ENCODE results near the gene BTBD9.

The BTBD9 gene

GRCh38 chr6:38599261-38599660 lies 40.5 kb downstream of the BTBD9 start:
- no peak for DNase-seq (ENCODE audit: low read depth in 2 of 2)

DNA sequence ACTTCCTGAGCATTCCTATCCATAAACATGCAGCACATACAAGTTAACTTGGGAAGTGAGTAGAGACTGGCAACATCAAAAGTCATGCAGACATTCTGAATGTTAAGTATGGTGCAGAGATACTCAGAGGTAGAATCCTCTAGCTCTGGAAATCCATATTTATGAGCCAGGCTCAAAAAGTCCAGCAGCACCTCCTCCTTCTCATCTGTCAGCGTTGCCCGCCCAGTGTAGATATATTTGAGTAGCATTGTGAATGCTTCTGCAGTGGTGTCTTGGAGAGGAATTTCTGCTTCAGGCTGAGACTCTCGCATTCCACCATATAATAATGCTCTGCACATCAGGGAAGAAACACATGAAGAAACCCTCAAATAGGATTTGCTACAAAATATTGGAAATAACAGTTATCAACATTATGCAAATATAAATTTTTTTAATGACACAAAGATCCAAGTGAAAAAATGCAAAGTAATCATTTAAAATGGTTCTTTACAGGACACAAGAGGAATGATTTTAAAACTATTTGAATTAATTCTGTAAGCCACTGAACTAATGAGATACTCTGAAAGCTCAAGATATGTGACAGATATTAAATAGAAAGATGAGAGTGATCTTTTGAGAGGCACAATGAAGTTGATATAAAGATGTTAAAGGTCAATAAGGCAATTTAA lies 45.6 kb downstream of the BTBD9 start:
- DNase-seq (ENCODE audit: low read depth in 2 of 2), result no peak

DNA sequence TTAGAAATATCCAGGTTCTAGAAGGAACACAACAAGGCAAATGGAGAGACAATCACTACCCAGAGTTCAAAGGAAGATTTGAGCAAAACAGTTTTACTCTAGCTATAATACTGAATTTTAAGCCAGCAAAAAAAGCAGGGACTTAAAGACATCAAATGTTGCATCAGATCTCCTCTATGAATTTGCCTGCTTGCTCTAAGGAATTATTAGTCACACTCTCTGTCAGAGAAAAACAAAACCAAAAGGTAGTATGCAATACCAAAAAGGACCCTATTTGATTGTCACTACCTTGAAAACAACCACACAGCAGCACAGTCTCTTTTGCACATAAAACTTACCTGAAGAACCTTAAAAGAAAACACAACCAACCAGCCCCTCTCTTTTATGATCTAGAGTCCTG lies 46.3 kb downstream of the BTBD9 start:
- DNase-seq (ENCODE audit: low read depth in 2 of 2), result no peak

- no peak for DNase-seq (ENCODE audit: low read depth in 2 of 2)
Measured at GRCh38 chr6:38591439-38591838, 48.3 kb downstream of the BTBD9 start.

DNA sequence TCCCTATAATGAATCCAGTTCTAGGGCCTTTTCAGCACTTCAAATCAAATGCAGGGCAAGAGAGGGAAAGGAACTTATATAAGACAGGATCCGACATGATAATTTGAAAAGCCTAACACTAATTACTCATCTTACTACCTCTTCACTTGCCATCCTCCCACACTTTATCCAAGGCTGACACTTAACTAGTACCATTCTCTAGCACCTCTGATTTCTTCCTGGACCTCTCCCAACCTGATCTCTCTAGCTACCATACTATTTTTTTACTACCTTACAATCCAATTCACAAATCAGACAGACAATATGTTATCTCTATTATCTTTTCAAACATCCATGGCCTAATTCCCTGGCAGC lies 50.4 kb downstream of the BTBD9 start:
- no peak for DNase-seq (ENCODE audit: low read depth in 2 of 2)

GRCh38 chr6:38588631-38589366 lies 50.9 kb downstream of the BTBD9 start:
- DNase-seq (ENCODE audit: low read depth in 2 of 2), result no peak

GRCh38 chr6:38587766-38588362 lies 51.9 kb downstream of the BTBD9 start:
- DNase-seq (ENCODE audit: low read depth in 2 of 2), result no peak

DNA sequence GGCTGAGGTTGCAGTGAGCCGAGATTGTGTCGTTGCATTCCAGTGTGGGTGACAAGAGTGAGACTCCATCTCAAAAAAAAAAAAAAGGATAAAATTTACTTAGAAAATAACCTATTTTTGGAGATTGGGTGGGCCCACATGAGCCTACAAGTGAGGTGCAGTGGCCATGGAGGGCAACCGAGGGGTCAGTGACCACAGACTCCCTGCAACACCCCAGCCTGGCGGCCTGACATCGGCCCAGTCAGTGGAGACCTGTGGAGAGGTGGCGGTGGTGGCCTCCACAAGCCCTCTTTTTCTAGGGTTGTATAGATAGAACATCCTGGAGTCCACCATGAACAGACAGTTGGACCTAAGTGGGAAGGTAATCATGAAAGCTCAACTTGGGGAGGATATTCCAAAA lies 52.7 kb downstream of the BTBD9 start:
- no peak for DNase-seq (ENCODE audit: low read depth in 2 of 2)

DNA sequence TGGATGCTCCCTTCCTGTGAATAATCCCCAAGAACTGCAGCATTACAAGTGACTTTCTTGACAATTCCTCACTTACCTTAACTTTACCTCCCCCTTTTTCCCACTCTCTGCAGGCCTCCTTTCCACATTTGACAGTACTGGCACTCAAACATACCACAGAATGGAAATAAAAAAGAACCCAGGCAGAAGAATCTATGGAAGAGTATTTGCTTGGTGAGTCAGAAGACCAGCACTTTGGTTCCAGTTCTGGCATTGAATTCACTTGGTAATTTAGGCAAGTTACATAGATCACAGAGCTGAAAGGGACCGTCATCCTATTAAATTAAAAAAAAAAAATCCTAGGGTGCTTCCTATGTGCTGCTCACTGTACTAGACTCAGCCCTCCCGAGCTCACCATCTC lies 55.0 kb downstream of the BTBD9 start:
- DNase-seq (ENCODE audit: low read depth in 2 of 2), result no peak

- no peak for DNase-seq (ENCODE audit: low read depth in 2 of 2)
Measured at GRCh38 chr6:38583523-38583922, 56.2 kb downstream of the BTBD9 start.

GRCh38 chr6:38580030-38580429 lies 59.7 kb downstream of the BTBD9 start:
- DNase-seq (ENCODE audit: low read depth in 2 of 2), result no peak

DNA sequence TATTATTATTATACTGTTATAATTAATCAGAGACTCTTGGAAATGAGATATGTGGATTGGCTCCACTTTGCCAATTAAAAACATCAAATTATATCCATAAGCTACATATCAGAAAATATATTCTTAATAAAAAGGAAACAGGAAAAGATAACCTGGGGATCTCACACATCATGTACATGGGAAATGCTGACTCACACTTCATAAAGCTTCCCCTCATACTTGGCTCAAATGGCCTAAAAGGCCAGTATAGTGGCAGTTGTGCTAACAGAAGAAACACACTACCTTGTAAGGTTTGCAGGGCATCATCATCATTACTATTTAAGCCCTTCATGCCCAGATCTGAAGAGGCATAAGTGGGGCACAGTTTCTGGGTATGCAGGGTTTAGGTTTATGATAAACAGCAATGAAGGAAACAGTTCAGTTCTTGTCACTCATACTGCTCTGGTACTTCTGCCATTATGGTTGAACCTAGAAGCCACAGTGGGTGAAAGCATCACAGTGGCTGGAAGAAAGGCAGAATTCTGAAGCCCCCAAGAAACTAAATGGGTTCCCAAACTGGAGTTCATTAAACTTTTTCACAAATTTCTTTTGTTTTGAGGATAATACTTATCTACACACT lies 60.6 kb downstream of the BTBD9 start:
- DNase-seq (ENCODE audit: low read depth in 2 of 2), result no peak

GRCh38 chr6:38578075-38578474 lies 61.7 kb downstream of the BTBD9 start:
- DNase-seq (ENCODE audit: low read depth in 2 of 2), result no peak

GRCh38 chr6:38577492-38577891 lies 62.2 kb downstream of the BTBD9 start:
- DNase-seq (ENCODE audit: low read depth in 2 of 2), result no peak

- DNase-seq (ENCODE audit: low read depth in 2 of 2), result no peak
Measured at GRCh38 chr6:38573801-38574395, 65.8 kb downstream of the BTBD9 start.

- DNase-seq (ENCODE audit: low read depth in 2 of 2), result no peak
Measured at GRCh38 chr6:38572186-38572813, 67.4 kb downstream of the BTBD9 start.

GRCh38 chr6:38571721-38572120 lies 68.0 kb downstream of the BTBD9 start:
- DNase-seq (ENCODE audit: low read depth in 2 of 2), result no peak

DNA sequence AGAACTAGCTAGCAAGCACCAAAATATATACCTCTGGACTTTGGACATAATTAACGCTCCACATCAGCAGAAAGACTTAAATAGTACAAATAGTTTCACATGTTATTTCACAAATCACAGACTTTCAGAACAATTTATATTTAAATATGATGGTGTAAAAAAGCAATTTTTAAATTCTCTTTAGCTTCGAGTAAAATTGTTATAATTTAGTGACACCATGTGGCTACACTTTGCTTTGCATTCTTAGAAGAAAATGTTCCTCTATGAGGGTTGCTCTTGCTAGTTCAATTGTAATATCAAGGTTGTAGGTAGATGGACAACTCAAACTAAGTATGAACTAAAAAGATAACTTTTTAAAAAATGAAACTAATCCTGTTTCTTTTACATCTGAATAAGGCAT lies 69.0 kb downstream of the BTBD9 start:
- no peak for DNase-seq (ENCODE audit: low read depth in 2 of 2)

- DNase-seq (ENCODE audit: low read depth in 2 of 2), result no peak
Measured at GRCh38 chr6:38567436-38567835, 72.3 kb downstream of the BTBD9 start.

- DNase-seq (ENCODE audit: low read depth in 2 of 2), result no peak
Measured at GRCh38 chr6:38566295-38567030, 73.3 kb downstream of the BTBD9 start.

DNA sequence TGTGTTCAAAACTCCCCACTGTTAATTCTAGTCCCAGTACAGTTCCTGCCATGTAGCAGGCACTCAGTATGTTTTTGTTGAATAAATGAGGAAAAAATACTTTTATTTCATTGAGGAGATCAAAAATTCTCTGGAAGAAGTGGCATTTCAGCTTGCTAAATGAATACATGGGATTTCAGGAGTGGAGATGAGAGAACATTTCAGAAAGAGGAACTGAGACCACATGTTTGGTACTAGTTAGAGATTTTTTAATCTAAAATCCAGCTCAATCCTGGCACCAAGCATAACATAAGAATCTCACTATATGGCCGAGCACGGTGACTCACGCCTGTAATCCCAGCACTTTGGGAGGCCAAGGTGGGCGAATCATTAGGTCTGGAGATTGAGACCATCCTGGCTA lies 75.4 kb downstream of the BTBD9 start:
- DNase-seq (ENCODE audit: low read depth in 2 of 2), result no peak

Data from stimulated activated CD8-positive, alpha-beta memory T cell treated with anti-CD3 and anti-CD28 coated beads, Interleukin-15, amount 100 ng/mL, for 4 hours (primary cell).